H9 (cell line): ENCODE results near the gene KCNG2. TPM values are rescaled to one million over a fixed set of nuclear protein-coding genes. Genes with fewer than 3 reads are reported as not detected.

ENCODE experiments used
- DNase-seq: peaks from one replicate; pipeline ENCODE4 v3.0.0-alpha.2; 2017
- H2AFZ ChIP-seq: one replicate; pipeline ENCODE4 v1.6.1; 2013; ENCODE audit warnings: mild to moderate bottlenecking, low read length, control low read depth, moderate library complexity
- H2AK5ac ChIP-seq: 2 replicates; pipeline ENCODE4 v1.6.1; 2013; ENCODE audit warnings: low read length, control low read depth, mixed read lengths; ENCODE audit not compliant: insufficient read length
- H2BK120ac ChIP-seq: one replicate; pipeline ENCODE4 v1.6.1; 2013; ENCODE audit warnings: low read depth, mild to moderate bottlenecking, low read length, control low read depth, inconsistent platforms; ENCODE audit not compliant: poor library complexity, severe bottlenecking
- H2BK12ac ChIP-seq: 2 replicates; pipeline ENCODE4 v1.6.1; 2013; ENCODE audit warnings: low read length, control low read depth, mixed read lengths, low read depth; ENCODE audit not compliant: insufficient read length
- H2BK15ac ChIP-seq: 2 replicates; pipeline ENCODE4 v1.6.1; 2013; ENCODE audit warnings: low read depth, low read length, control low read depth
- H2BK20ac ChIP-seq: one replicate; pipeline ENCODE4 v1.6.1; 2013; ENCODE audit warnings: low read depth, mild to moderate bottlenecking, low read length, control low read depth, inconsistent platforms; ENCODE audit not compliant: poor library complexity, severe bottlenecking
- H2BK5ac ChIP-seq: 2 replicates; pipeline ENCODE4 v1.6.1; 2013; ENCODE audit warnings: low read length, control low read depth, mixed read lengths; ENCODE audit not compliant: insufficient read length
- H3K14ac ChIP-seq: 2 replicates; pipeline ENCODE4 v1.6.1; 2013; ENCODE audit warnings: low read length, control low read depth; ENCODE audit not compliant: insufficient read depth
- H3K18ac ChIP-seq: 2 replicates; pipeline ENCODE4 v1.6.1; 2013; ENCODE audit warnings: low read depth, mild to moderate bottlenecking, mixed read lengths, low read length, control low read depth; ENCODE audit not compliant: insufficient read length
- H3K23ac ChIP-seq: 2 replicates; pipeline ENCODE4 v1.6.1; 2013; ENCODE audit warnings: low read length, control low read depth, mixed read lengths, low read depth; ENCODE audit not compliant: insufficient read length
- H3K23me2 ChIP-seq: 2 replicates; pipeline ENCODE4 v1.6.1; 2013; ENCODE audit warnings: low read depth, mild to moderate bottlenecking, mixed read lengths, low read length, control low read depth; ENCODE audit not compliant: insufficient read length, poor library complexity, severe bottlenecking
- H3K27ac ChIP-seq: 2 replicates; pipeline ENCODE4 v1.5.1; 2013; ENCODE audit warnings: low read length, control low read depth, mixed read lengths, low read depth; ENCODE audit not compliant: insufficient read length
- H3K27me3 ChIP-seq: 2 replicates; pipeline ENCODE4 v1.6.1; 2013; ENCODE audit warnings: low read length, control low read depth, inconsistent platforms; ENCODE audit not compliant: insufficient read depth
- H3K4ac ChIP-seq: 2 replicates; pipeline ENCODE4 v1.6.1; 2013; ENCODE audit warnings: low read depth, mild to moderate bottlenecking, control low read depth, inconsistent platforms, low read length, moderate library complexity
- H3K4me1 ChIP-seq: 2 replicates; pipeline ENCODE4 v1.6.1; 2013; ENCODE audit warnings: low read length, control low read depth, inconsistent platforms; ENCODE audit not compliant: insufficient read depth
- H3K4me2 ChIP-seq: 2 replicates; pipeline ENCODE4 v1.6.1; 2013; ENCODE audit warnings: low read length, control low read depth, mixed read lengths; ENCODE audit not compliant: insufficient read length, insufficient read depth
- H3K56ac ChIP-seq: 2 replicates; pipeline ENCODE4 v1.6.1; 2013; ENCODE audit warnings: low read depth, mild to moderate bottlenecking, mixed read lengths, low read length, control low read depth; ENCODE audit not compliant: insufficient read length
- H3K79me1 ChIP-seq: 2 replicates; pipeline ENCODE4 v1.6.1; 2013; ENCODE audit warnings: low read depth, mild to moderate bottlenecking, moderate library complexity, low read length, control low read depth, inconsistent platforms; ENCODE audit not compliant: insufficient read depth, poor library complexity, severe bottlenecking
- H3K79me2 ChIP-seq: 2 replicates; pipeline ENCODE4 v1.6.1; 2013; ENCODE audit warnings: low read length, control low read depth, inconsistent platforms; ENCODE audit not compliant: insufficient read depth
- H3K9ac ChIP-seq: 2 replicates; pipeline ENCODE4 v1.6.1; 2013; ENCODE audit warnings: low read length, control low read depth, mixed read lengths; ENCODE audit not compliant: insufficient read length; ENCODE audit errors: extremely low read depth
- H3K9me3 ChIP-seq: one replicate; pipeline ENCODE4 v1.6.1; 2013; ENCODE audit warnings: low read depth, low read length, inconsistent platforms; ENCODE audit not compliant: control insufficient read depth
- H3T11ph ChIP-seq: one replicate; pipeline ENCODE4 v1.6.1; 2013; ENCODE audit warnings: mild to moderate bottlenecking, low read length, control low read depth, inconsistent platforms
- H4K20me1 ChIP-seq: one replicate; pipeline ENCODE4 v1.6.1; 2013; ENCODE audit not compliant: control insufficient read depth, insufficient read length, insufficient read depth
- H4K5ac ChIP-seq: 2 replicates; pipeline ENCODE4 v1.6.1; 2013; ENCODE audit warnings: low read depth, mild to moderate bottlenecking, mixed read lengths, low read length, control low read depth; ENCODE audit not compliant: insufficient read length
- H4K8ac ChIP-seq: replicated peaks from 2 replicates; pipeline ENCODE4 v1.6.1; 2013; ENCODE audit warnings: low read length, control low read depth, mixed read lengths, low read depth; ENCODE audit not compliant: insufficient read length
- H4K91ac ChIP-seq: 2 replicates; pipeline ENCODE4 v1.6.1; 2013; ENCODE audit warnings: low read depth, mild to moderate bottlenecking, moderate library complexity, mixed read lengths, low read length, control low read depth; ENCODE audit not compliant: insufficient read length
- H3K27ac Mint-ChIP-seq, 3 experiments: 2 replicates in 2 of 3; 3 replicates in 1 of 3; pipeline ENCODE4 v1.8.0; 2020 to 2021; ENCODE audit warnings: mixed read lengths in 3 of 3, mild to moderate bottlenecking in 1 of 3, moderate library complexity in 1 of 3
- H3K27me3 Mint-ChIP-seq: 2 replicates; pipeline ENCODE4 v1.8.0; 2021; ENCODE audit warnings: low read depth, mild to moderate bottlenecking, moderate library complexity, mixed read lengths
- H3K36me3 Mint-ChIP-seq, 3 experiments: 2 replicates in 2 of 3; 3 replicates in 1 of 3; pipeline ENCODE4 v1.8.0; 2020 to 2021; ENCODE audit warnings: low read depth in 3 of 3, mixed read lengths in 3 of 3; ENCODE audit not compliant: insufficient read depth in 1 of 3
- H3K4me1 Mint-ChIP-seq, 2 experiments: 2 replicates each; pipeline ENCODE4 v1.8.0; 2020; ENCODE audit warnings: mixed read lengths in 2 of 2
- H3K4me3 Mint-ChIP-seq, 2 experiments: 2 replicates in 1 of 2; 3 replicates in 1 of 2; pipeline ENCODE4 v1.8.0; 2020 to 2021; ENCODE audit warnings: mild to moderate bottlenecking in 2 of 2, mixed read lengths in 2 of 2, moderate library complexity in 1 of 2
- H3K9me3 Mint-ChIP-seq, 2 experiments: 2 replicates in 1 of 2; 3 replicates in 1 of 2; pipeline ENCODE4 v1.8.0; 2020; ENCODE audit warnings: mild to moderate bottlenecking in 2 of 2, mixed read lengths in 2 of 2, moderate library complexity in 1 of 2
- WGBS: extraction: QIAGEN DNeasy Blood & Tissue Kit; methylation state at CpG from one replicate; pipeline ENCODE4 v1.1.7; 2013; ENCODE audit warnings: missing lambda C conversion rate, low lambda C conversion rate, mixed read lengths; ENCODE audit not compliant: insufficient read length; ENCODE audit errors: extremely low coverage; 5-methylcytosine and 5-hydroxymethylcytosine counted together
- total RNA-seq: library from RNA; stranded (reverse); gene quantifications from 2 replicates; pipeline ENCODE4 v1.2.1, GENCODE V29; 2021
- TF ChIP-seq, protein P1 (sequence below): fragments of 200-600 bp; sonication (generic); conservative IDR thresholded peaks from 3 replicates; pipeline ENCODE4 v1.8.0; 2021; ENCODE audit warnings: antibody characterized with exemption, mild to moderate bottlenecking

Gene KCNG2
- total RNA-seq, 1 experiment from 2014 or later: 0.15 TPM

DNA sequence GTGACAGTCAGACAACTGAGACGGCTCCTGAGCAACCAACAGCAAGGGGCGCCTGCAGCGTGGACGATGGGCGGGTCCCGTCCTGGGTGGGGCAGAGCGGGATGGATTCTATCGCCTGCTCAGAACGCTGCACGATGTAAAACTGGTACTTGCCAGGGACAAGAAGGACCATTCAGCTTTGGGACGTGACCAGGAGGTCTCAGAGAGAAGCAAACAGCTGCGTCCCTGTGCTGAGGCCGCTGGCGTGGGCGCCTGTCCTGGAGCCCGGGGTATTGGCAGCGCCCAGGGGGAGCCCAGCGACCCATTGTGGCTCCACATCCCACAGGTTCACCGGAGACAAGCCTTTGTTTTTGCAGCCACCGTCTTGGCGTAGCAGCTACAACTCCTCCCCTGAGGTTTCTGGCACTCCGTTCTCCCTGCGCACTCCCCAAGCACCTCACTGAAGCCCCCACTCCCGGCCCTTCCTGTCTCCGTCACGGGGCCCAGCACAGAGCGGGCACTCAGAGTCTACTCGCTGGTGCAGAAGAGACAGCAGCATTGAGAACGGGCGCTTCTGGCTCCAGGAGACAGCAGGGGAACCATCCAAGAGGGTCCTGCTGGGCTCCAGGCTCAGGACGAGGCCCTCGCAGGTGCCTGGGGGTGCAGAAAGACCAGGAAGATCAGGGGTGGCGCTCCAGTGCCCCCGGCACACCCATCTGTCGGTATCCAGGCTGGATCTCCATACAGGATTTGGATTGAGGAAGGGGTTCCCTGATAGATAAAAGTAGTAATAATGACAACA, 22.1 kb upstream of the KCNG2 start:
- H3K56ac ChIP-seq: no peak overlapping the region
- H2AK5ac ChIP-seq: no peak overlapping the region
- no peaks in the 10 kb centered on the region for H3K79me1 ChIP-seq
- H4K91ac ChIP-seq: no peak overlapping the region
- no peaks in the 10 kb centered on the region for H3K23me2 ChIP-seq
- Mint-ChIP-seq H3K27ac (no peak overlapping the region; a peak in 1 of 7 replicates), H3K9me3 (peaks cover 0 to 8% of the 10 kb centered on the region in 2 experiments; a peak in 2 of 5 replicates), H3K4me1 (no peaks in the 10 kb centered on the region), H3K4me3 (no peak overlapping the region), H3K36me3 (no peaks in the 10 kb centered on the region), H3K27me3 (peaks cover 20% of the 10 kb centered on the region)
- WGBS: no CpG with 5 or more reads among the region's 35 CpGs
- H3K4me2 ChIP-seq: no peak overlapping the region
- TF ChIP-seq, protein P1, sequence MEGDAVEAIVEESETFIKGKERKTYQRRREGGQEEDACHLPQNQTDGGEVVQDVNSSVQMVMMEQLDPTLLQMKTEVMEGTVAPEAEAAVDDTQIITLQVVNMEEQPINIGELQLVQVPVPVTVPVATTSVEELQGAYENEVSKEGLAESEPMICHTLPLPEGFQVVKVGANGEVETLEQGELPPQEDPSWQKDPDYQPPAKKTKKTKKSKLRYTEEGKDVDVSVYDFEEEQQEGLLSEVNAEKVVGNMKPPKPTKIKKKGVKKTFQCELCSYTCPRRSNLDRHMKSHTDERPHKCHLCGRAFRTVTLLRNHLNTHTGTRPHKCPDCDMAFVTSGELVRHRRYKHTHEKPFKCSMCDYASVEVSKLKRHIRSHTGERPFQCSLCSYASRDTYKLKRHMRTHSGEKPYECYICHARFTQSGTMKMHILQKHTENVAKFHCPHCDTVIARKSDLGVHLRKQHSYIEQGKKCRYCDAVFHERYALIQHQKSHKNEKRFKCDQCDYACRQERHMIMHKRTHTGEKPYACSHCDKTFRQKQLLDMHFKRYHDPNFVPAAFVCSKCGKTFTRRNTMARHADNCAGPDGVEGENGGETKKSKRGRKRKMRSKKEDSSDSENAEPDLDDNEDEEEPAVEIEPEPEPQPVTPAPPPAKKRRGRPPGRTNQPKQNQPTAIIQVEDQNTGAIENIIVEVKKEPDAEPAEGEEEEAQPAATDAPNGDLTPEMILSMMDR: no peak
- H4K20me1 ChIP-seq: no peaks in the 10 kb centered on the region
- H3K23ac ChIP-seq: no peak overlapping the region
- no peak overlapping the region for H4K8ac ChIP-seq
- no peak overlapping the region for H2BK120ac ChIP-seq
- H3K4ac ChIP-seq: no peak overlapping the region
- H3K27me3 ChIP-seq: no peaks in the 10 kb centered on the region; the same call in 1 of the 2 replicates
- H3K9me3 ChIP-seq: no peaks in the 10 kb centered on the region
- H3K27ac ChIP-seq: no peak overlapping the region
- H4K5ac ChIP-seq: no peak overlapping the region
- H2BK5ac ChIP-seq: no peak overlapping the region
- H3K9ac ChIP-seq: no peak overlapping the region
- no peak overlapping the region for H2BK12ac ChIP-seq
- H3K79me2 ChIP-seq: no peaks in the 10 kb centered on the region
- no peak overlapping the region for H2BK15ac ChIP-seq
- no peaks in the 10 kb centered on the region for H3K4me1 ChIP-seq
- no peak overlapping the region for H2BK20ac ChIP-seq
- no peak overlapping the region for H3K14ac ChIP-seq
- H2AFZ ChIP-seq: no peak overlapping the region
- no peak overlapping the region for H3T11ph ChIP-seq
- no peak for DNase-seq
- no peak overlapping the region for H3K18ac ChIP-seq
